HEK293 (cell line): Measurements from ENCODE around the gene S100A6.

Experiments
- BCL6B ChIP-seq: fragments of 450-650 bp; formaldehyde crosslinking; IDR thresholded peaks from 2 replicates; pipeline ENCODE4 v1.5.1; 2017; ENCODE audit warnings: missing biosample characterization, missing genetic modification characterization
- GLIS1 ChIP-seq: fragments of 450-650 bp; formaldehyde crosslinking; IDR thresholded peaks from 2 replicates; pipeline ENCODE4 v1.5.1; 2016; ENCODE audit warnings: missing biosample characterization, missing genetic modification characterization
- HOXD13 ChIP-seq: sonication (generic); formaldehyde crosslinking; IDR thresholded peaks from 2 replicates; pipeline ENCODE4 v1.8.0; 2022; ENCODE audit warnings: missing genetic modification reagents, borderline replicate concordance
- PATZ1 ChIP-seq: fragments of 450-650 bp; formaldehyde crosslinking; IDR thresholded peaks from 2 replicates; pipeline ENCODE4 v1.5.1; 2016; ENCODE audit warnings: missing biosample characterization, missing genetic modification characterization
- PRDM1 ChIP-seq: fragments of 450-650 bp; formaldehyde crosslinking; IDR thresholded peaks from 2 replicates; pipeline ENCODE4; 2016; ENCODE audit warnings: missing biosample characterization, missing genetic modification characterization
- REST ChIP-seq: fragments of 450-650 bp; formaldehyde crosslinking; IDR thresholded peaks from 2 replicates; pipeline ENCODE4 v1.5.1; 2016; ENCODE audit warnings: missing biosample characterization, missing genetic modification characterization
- SP3 ChIP-seq: fragments of 450-650 bp; formaldehyde crosslinking; IDR thresholded peaks from 2 replicates; pipeline ENCODE4 v1.5.1; 2016; ENCODE audit warnings: missing biosample characterization, missing genetic modification characterization
- TCF7L2 ChIP-seq: IDR thresholded peaks from 2 replicates; pipeline ENCODE4 v1.6.1; 2011; ENCODE audit warnings: low read depth, mild to moderate bottlenecking, inconsistent platforms, low read length, moderate library complexity, borderline replicate concordance
- WT1 ChIP-seq: fragments of 450-650 bp; formaldehyde crosslinking; IDR thresholded peaks from 2 replicates; pipeline ENCODE4 v1.5.1; 2016; ENCODE audit warnings: missing biosample characterization, missing genetic modification characterization
- ZBTB17 ChIP-seq: fragments of 450-650 bp; formaldehyde crosslinking; IDR thresholded peaks from 2 replicates; pipeline ENCODE4 v1.5.1; 2016; ENCODE audit warnings: missing biosample characterization, missing genetic modification characterization
- ZNF112 ChIP-seq: fragments of 450-650 bp; formaldehyde crosslinking; IDR thresholded peaks from 2 replicates; pipeline ENCODE4 v1.5.0; 2017; ENCODE audit warnings: missing biosample characterization, missing genetic modification characterization
- ZNF140 ChIP-seq: fragments of 450-650 bp; formaldehyde crosslinking; IDR thresholded peaks from 2 replicates; pipeline ENCODE4 v1.5.1; 2016; ENCODE audit warnings: missing biosample characterization, missing genetic modification characterization
- ZNF169 ChIP-seq: fragments of 450-650 bp; formaldehyde crosslinking; IDR thresholded peaks from 2 replicates; pipeline ENCODE4 v1.5.1; 2016; ENCODE audit warnings: missing biosample characterization, missing genetic modification characterization
- ZNF266 ChIP-seq: fragments of 450-650 bp; formaldehyde crosslinking; IDR thresholded peaks from 2 replicates; pipeline ENCODE4 v1.5.1; 2016; ENCODE audit warnings: missing biosample characterization, missing genetic modification characterization, low read depth
- ZNF324 ChIP-seq: fragments of 450-650 bp; formaldehyde crosslinking; IDR thresholded peaks from 2 replicates; pipeline ENCODE4 v1.5.1; 2016; ENCODE audit warnings: missing biosample characterization, missing genetic modification characterization
- ZNF433 ChIP-seq: fragments of 450-650 bp; formaldehyde crosslinking; IDR thresholded peaks from 2 replicates; pipeline ENCODE4 v1.5.1; 2016; ENCODE audit warnings: missing biosample characterization, missing genetic modification characterization, low read depth
- ZNF596 ChIP-seq: fragments of 450-650 bp; IDR thresholded peaks from 2 replicates; pipeline ENCODE4 v1.5.0; 2018; ENCODE audit warnings: missing biosample characterization, mild to moderate bottlenecking, missing genetic modification characterization, moderate library complexity
- ZNF747 ChIP-seq: fragments of 450-650 bp; formaldehyde crosslinking; IDR thresholded peaks from 2 replicates; pipeline ENCODE4 v1.5.1; 2016; ENCODE audit warnings: missing biosample characterization, missing genetic modification characterization
- ZNF785 ChIP-seq: fragments of 450-650 bp; formaldehyde crosslinking; IDR thresholded peaks from 2 replicates; pipeline ENCODE4 v1.5.1; 2016; ENCODE audit warnings: missing biosample characterization, missing genetic modification characterization
- ZSCAN23 ChIP-seq: fragments of 450-650 bp; formaldehyde crosslinking; IDR thresholded peaks from 2 replicates; pipeline ENCODE4 v1.5.1; 2016; ENCODE audit warnings: missing biosample characterization, missing genetic modification characterization
- TF ChIP-seq, protein P1 (sequence below): fragments of 450-650 bp; formaldehyde crosslinking; IDR thresholded peaks from 2 replicates; pipeline ENCODE4 v1.5.1; 2017; ENCODE audit warnings: missing biosample characterization, mild to moderate bottlenecking, missing genetic modification characterization, moderate library complexity
- TF ChIP-seq, protein P2 (sequence below): fragments of 450-650 bp; formaldehyde crosslinking; IDR thresholded peaks from 2 replicates; pipeline ENCODE4 v1.5.1; 2016; ENCODE audit warnings: missing biosample characterization, missing genetic modification characterization, low read depth
- TF ChIP-seq, protein P3 (sequence below): fragments of 450-650 bp; formaldehyde crosslinking; IDR thresholded peaks from 2 replicates; pipeline ENCODE4 v1.5.1; 2016; ENCODE audit warnings: missing biosample characterization, missing genetic modification characterization

S100A6 gene

GRCh38 chr1:153490272-153491051 lies 45.3 kb downstream of the S100A6 start (continued):
- peak; percentile 42 for TF ChIP-seq SP3 (tag by site-specific recombination)
- TF ChIP-seq ZSCAN23 (tag by site-specific recombination), result peak; percentile 83
- peak; percentile 74 for TF ChIP-seq PRDM1 (tag by site-specific recombination)
- TF ChIP-seq PATZ1, result peak; percentile 76
- TF ChIP-seq, protein P1, sequence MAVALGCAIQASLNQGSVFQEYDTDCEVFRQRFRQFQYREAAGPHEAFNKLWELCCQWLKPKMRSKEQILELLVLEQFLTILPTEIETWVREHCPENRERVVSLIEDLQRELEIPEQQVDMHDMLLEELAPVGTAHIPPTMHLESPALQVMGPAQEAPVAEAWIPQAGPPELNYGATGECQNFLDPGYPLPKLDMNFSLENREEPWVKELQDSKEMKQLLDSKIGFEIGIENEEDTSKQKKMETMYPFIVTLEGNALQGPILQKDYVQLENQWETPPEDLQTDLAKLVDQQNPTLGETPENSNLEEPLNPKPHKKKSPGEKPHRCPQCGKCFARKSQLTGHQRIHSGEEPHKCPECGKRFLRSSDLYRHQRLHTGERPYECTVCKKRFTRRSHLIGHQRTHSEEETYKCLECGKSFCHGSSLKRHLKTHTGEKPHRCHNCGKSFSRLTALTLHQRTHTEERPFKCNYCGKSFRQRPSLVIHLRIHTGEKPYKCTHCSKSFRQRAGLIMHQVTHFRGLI, result no peak; the same call in 1 of the 2 replicates
- TF ChIP-seq ZNF785 (tag by site-specific recombination), result no peak
- TF ChIP-seq GLIS1 (tag by site-specific recombination), result peak; percentile 62
- TF ChIP-seq, protein P2, sequence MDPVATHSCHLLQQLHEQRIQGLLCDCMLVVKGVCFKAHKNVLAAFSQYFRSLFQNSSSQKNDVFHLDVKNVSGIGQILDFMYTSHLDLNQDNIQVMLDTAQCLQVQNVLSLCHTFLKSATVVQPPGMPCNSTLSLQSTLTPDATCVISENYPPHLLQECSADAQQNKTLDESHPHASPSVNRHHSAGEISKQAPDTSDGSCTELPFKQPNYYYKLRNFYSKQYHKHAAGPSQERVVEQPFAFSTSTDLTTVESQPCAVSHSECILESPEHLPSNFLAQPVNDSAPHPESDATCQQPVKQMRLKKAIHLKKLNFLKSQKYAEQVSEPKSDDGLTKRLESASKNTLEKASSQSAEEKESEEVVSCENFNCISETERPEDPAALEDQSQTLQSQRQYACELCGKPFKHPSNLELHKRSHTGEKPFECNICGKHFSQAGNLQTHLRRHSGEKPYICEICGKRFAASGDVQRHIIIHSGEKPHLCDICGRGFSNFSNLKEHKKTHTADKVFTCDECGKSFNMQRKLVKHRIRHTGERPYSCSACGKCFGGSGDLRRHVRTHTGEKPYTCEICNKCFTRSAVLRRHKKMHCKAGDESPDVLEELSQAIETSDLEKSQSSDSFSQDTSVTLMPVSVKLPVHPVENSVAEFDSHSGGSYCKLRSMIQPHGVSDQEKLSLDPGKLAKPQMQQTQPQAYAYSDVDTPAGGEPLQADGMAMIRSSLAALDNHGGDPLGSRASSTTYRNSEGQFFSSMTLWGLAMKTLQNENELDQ (tag by site-specific recombination), result no peak
- peak; percentile 44; the same call in 1 of the 2 replicates for TF ChIP-seq WT1
- peak; percentile 56; the same call in 1 of the 2 replicates for TF ChIP-seq ZNF324 (tag by site-specific recombination)
- peak; percentile 81 for TF ChIP-seq REST
- TF ChIP-seq ZNF140 (tag by site-specific recombination), result no peak
- no peak for TF ChIP-seq ZNF169 (tag by site-specific recombination)
- no peak for TF ChIP-seq ZNF433
- TF ChIP-seq TCF7L2, result no peak
- TF ChIP-seq ZNF112 (tag by site-specific recombination), result no peak
- no peak for TF ChIP-seq ZNF747 (tag by site-specific recombination)
- no peak for TF ChIP-seq ZNF266
- TF ChIP-seq HOXD13 (CRISPR knock-in tag), result no peak
- TF ChIP-seq ZBTB17 (tag by site-specific recombination), result peak; percentile 71
- TF ChIP-seq BCL6B (tag by site-specific recombination), result no peak
- no peak for TF ChIP-seq ZNF596 (tag by site-specific recombination)
- TF ChIP-seq, protein P3, sequence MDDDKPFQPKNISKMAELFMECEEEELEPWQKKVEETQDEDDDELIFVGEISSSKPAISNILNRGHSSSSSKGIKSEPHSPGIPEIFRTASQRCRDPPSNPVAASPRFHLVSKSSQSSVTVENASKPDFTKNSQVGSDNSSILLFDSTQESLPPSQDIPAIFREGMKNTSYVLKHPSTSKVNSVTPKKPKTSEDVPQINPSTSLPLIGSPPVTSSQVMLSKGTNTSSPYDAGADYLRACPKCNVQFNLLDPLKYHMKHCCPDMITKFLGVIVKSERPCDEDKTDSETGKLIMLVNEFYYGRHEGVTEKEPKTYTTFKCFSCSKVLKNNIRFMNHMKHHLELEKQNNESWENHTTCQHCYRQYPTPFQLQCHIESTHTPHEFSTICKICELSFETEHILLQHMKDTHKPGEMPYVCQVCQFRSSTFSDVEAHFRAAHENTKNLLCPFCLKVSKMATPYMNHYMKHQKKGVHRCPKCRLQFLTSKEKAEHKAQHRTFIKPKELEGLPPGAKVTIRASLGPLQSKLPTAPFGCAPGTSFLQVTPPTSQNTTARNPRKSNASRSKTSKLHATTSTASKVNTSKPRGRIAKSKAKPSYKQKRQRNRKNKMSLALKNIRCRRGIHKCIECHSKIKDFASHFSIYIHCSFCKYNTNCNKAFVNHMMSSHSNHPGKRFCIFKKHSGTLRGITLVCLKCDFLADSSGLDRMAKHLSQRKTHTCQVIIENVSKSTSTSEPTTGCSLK (tag by site-specific recombination), result no peak
